ENCODE results near the gene DDX31. TPM values are rescaled to one million over a fixed set of nuclear protein-coding genes. Genes with fewer than 3 reads are reported as not detected.

DDX31 gene
- total RNA-seq, 1 experiment from 2014 or later = 19.2 TPM

DNA sequence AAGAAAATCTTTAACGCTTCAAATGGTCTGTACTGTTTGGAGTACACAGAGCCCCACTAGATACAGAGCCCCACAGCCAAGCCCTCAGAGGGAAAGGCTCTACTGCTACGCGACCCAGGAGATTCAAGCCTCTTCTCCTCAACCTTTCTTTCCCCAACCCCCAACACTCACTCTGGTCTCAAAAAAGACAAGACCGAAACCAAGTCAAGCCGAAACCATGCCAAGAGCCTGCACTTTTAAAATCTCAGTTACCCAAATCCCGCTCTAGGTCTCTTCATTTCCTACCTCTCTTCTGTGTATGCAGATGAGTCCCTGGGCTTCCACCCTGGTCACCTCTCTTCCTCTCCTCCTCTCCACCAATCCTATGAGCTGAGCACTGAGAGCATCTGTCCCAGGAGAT is 55.5 kb downstream of the DDX31 start:
- ChIA-PET CTCF (no interaction called here), POLR2A (ENCODE audit: unreplicated experiment) (no interaction called here)
- H3K9me2 ChIP-seq (ENCODE audit: insufficient read depth) = no peaks in the 10 kb centered on the region
- no peaks in the 10 kb centered on the region for H3F3A ChIP-seq (ENCODE audit: insufficient read depth, low read depth)
- no peak for DNase-seq
- H3K4me3 ChIP-seq = no peak overlapping the region
- H2AFZ ChIP-seq = no peak overlapping the region
- no peak overlapping the region for H3K27ac ChIP-seq
- H4K20me1 ChIP-seq (ENCODE audit: insufficient read depth) = no peaks in the 10 kb centered on the region
- H3K36me3 ChIP-seq (ENCODE audit: low read depth) = no peaks in the 10 kb centered on the region
- intact Hi-C loops (cut with micrococcal nuclease; ENCODE audit: unreplicated experiment) = no loop called here
- H3K4me1 ChIP-seq (replicated peaks; ENCODE audit: insufficient read depth) = no peaks in the 10 kb centered on the region
- no peaks in the 10 kb centered on the region for H3K9me3 ChIP-seq (ENCODE audit: insufficient read depth, low read depth)
- TF ChIP-seq, protein P1, sequence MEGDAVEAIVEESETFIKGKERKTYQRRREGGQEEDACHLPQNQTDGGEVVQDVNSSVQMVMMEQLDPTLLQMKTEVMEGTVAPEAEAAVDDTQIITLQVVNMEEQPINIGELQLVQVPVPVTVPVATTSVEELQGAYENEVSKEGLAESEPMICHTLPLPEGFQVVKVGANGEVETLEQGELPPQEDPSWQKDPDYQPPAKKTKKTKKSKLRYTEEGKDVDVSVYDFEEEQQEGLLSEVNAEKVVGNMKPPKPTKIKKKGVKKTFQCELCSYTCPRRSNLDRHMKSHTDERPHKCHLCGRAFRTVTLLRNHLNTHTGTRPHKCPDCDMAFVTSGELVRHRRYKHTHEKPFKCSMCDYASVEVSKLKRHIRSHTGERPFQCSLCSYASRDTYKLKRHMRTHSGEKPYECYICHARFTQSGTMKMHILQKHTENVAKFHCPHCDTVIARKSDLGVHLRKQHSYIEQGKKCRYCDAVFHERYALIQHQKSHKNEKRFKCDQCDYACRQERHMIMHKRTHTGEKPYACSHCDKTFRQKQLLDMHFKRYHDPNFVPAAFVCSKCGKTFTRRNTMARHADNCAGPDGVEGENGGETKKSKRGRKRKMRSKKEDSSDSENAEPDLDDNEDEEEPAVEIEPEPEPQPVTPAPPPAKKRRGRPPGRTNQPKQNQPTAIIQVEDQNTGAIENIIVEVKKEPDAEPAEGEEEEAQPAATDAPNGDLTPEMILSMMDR (conservative IDR thresholded peaks at IDR 0.05) = no peak
- no peak for TF ChIP-seq EZH2 (IDR thresholded peaks at IDR 0.05; ENCODE audit: low read depth)
- BruUV-seq (replicated peaks) = no TSS peak
- H3K79me2 ChIP-seq (ENCODE audit: low read depth) = no peaks in the 10 kb centered on the region
- no peaks in the 10 kb centered on the region for H3K27me3 ChIP-seq (ENCODE audit: insufficient read depth, low read depth)
- no peak overlapping the region for H3K4me2 ChIP-seq

DNA sequence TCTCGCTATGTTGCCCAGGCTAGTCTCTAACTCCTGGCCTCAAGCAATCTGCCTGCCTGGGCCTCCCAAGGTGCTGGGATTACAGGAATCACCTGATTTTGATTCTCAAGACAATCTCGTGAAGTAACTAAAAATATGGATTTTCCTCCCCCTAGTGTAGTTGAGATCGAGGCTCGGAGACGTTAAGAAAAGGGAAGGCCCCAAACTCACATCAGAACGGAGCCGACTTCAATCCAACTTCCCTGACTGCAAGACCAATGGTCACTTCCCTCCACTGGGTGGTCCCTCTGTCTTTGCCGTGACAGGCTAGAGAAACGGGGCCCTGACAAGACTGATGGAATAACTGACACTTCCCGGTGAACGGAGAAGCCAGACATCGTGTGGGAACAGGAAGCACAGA is 59.1 kb downstream of the DDX31 start:
- Histone ChIP-seq H4K20me1 (ENCODE audit: insufficient read depth) (no peaks in the 10 kb centered on the region), H3K9me3 (ENCODE audit: insufficient read depth, low read depth) (no peaks in the 10 kb centered on the region), H3K27ac (no peak overlapping the region), H2AFZ (no peak overlapping the region), H3K4me2 (no peak overlapping the region), H3K9me2 (ENCODE audit: insufficient read depth) (no peaks in the 10 kb centered on the region), H3K4me1 (replicated peaks; ENCODE audit: insufficient read depth) (no peaks in the 10 kb centered on the region), H3K36me3 (ENCODE audit: low read depth) (peaks cover 4% of the 10 kb centered on the region; the same call in 1 of the 2 replicates), H3K4me3 (no peak overlapping the region), H3F3A (ENCODE audit: insufficient read depth, low read depth) (no peaks in the 10 kb centered on the region), H3K27me3 (ENCODE audit: insufficient read depth, low read depth) (no peaks in the 10 kb centered on the region), H3K79me2 (ENCODE audit: low read depth) (no peaks in the 10 kb centered on the region)
- TF ChIP-seq, protein P1 (conservative IDR thresholded peaks at IDR 0.05) = no peak
- no peak for DNase-seq
- BruUV-seq (replicated peaks) = no TSS peak
- POLR2A ChIA-PET (ENCODE audit: unreplicated experiment) = no interaction called here
- CTCF ChIA-PET = no interaction called here
- intact Hi-C loops (cut with micrococcal nuclease; ENCODE audit: unreplicated experiment) = no loop called here

DNA sequence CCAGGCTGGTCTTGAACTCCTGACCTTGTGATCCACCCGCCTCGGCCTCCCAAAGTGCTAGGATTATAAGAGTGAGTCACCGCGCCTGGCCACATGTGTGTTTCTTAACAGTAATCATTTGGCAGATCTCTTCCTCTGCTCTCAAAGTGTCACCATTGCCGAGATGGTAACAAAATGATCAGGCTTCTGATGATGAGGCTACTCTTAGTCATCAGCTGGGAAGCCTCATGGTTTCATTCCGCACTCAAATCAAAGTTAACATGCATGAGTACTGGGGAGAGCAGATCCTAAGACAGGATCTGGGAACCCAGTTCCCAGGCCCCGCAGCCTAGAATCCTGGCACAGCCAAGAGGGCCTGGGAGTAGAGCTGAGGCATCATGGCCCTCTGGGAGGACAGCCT is 60.0 kb downstream of the DDX31 start:
- no peak overlapping the region for H2AFZ ChIP-seq
- ChIA-PET CTCF (no interaction called here), POLR2A (ENCODE audit: unreplicated experiment) (no interaction called here)
- H4K20me1 ChIP-seq (ENCODE audit: insufficient read depth) = no peaks in the 10 kb centered on the region
- no peaks in the 10 kb centered on the region for H3K9me3 ChIP-seq (ENCODE audit: insufficient read depth, low read depth)
- H3K4me2 ChIP-seq = no peak overlapping the region
- no TSS peak for BruUV-seq (replicated peaks)
- no peaks in the 10 kb centered on the region for H3K9me2 ChIP-seq (ENCODE audit: insufficient read depth)
- H3K27ac ChIP-seq = no peak overlapping the region
- H3K27me3 ChIP-seq (ENCODE audit: insufficient read depth, low read depth) = no peaks in the 10 kb centered on the region
- no peaks in the 10 kb centered on the region for H3K4me1 ChIP-seq (replicated peaks; ENCODE audit: insufficient read depth)
- no peak for DNase-seq
- no peak overlapping the region for H3K4me3 ChIP-seq
- H3F3A ChIP-seq (ENCODE audit: insufficient read depth, low read depth) = no peaks in the 10 kb centered on the region
- TF ChIP-seq EZH2 (IDR thresholded peaks at IDR 0.05; ENCODE audit: low read depth) = no peak
- TF ChIP-seq, protein P1 (conservative IDR thresholded peaks at IDR 0.05) = no peak
- intact Hi-C loops (cut with micrococcal nuclease; ENCODE audit: unreplicated experiment) = no loop called here
- no peaks in the 10 kb centered on the region for H3K79me2 ChIP-seq (ENCODE audit: low read depth)
- peaks cover 4% of the 10 kb centered on the region; the same call in 1 of the 2 replicates for H3K36me3 ChIP-seq (ENCODE audit: low read depth)

Data from PC-9 (cell line).